Stimulated activated CD4-positive, alpha-beta T cell treated with anti-CD3 and anti-CD28 coated beads, Interleukin-12 subunit alpha, Interleukin-12 subunit beta, amount 100 ng/mL, for 4 hours (primary cell): ENCODE results near the gene SAMD13.

Experiments used
- DNase-seq: peaks from one replicate; pipeline ENCODE4 v3.0.0-alpha.2; 2020

Gene SAMD13

GRCh38 chr1:84347932-84348555 lies 46.5 kb downstream of the SAMD13 start:
- no peak for DNase-seq

GRCh38 chr1:84348759-84349158 lies 47.3 kb downstream of the SAMD13 start:
- DNase-seq = no peak

GRCh38 chr1:84350104-84350503 lies 48.6 kb downstream of the SAMD13 start:
- DNase-seq = no peak

GRCh38 chr1:84350550-84350949 lies 49.0 kb downstream of the SAMD13 start:
- DNase-seq = no peak

- no peak for DNase-seq
These were observed 51.0 kb downstream of the SAMD13 start for GRCh38 chr1:84352298-84353106.

- no peak for DNase-seq
These were observed 52.2 kb downstream of the SAMD13 start for GRCh38 chr1:84353695-84354094.

GRCh38 chr1:84355556-84355955 lies 54.0 kb downstream of the SAMD13 start:
- no peak for DNase-seq

- DNase-seq = no peak
These were observed 55.4 kb downstream of the SAMD13 start for GRCh38 chr1:84356881-84357280.

- no peak for DNase-seq
These were observed 57.2 kb downstream of the SAMD13 start for GRCh38 chr1:84358695-84359094.

- no peak for DNase-seq
These were observed 58.8 kb downstream of the SAMD13 start for GRCh38 chr1:84360316-84360715.

- DNase-seq = no peak
These were observed 60.3 kb downstream of the SAMD13 start for GRCh38 chr1:84361796-84362195.

GRCh38 chr1:84363019-84363418 lies 61.5 kb downstream of the SAMD13 start:
- DNase-seq = no peak

- no peak for DNase-seq
These were observed 62.1 kb downstream of the SAMD13 start for GRCh38 chr1:84363622-84364021.

GRCh38 chr1:84365225-84366221 lies 64.0 kb downstream of the SAMD13 start:
- no peak for DNase-seq

GRCh38 chr1:84366786-84367185 lies 65.3 kb downstream of the SAMD13 start:
- DNase-seq = no peak

- DNase-seq = no peak
These were observed 65.7 kb downstream of the SAMD13 start for GRCh38 chr1:84367219-84367618.

- no peak for DNase-seq
These were observed 66.9 kb downstream of the SAMD13 start for GRCh38 chr1:84368441-84368840.

- DNase-seq = no peak
These were observed 68.8 kb downstream of the SAMD13 start for GRCh38 chr1:84370266-84370665.

GRCh38 chr1:84370831-84371394 lies 69.4 kb downstream of the SAMD13 start:
- no peak for DNase-seq

GRCh38 chr1:84373436-84374141 lies 72.1 kb downstream of the SAMD13 start:
- no peak for DNase-seq

- DNase-seq = no peak
These were observed 73.6 kb downstream of the SAMD13 start for GRCh38 chr1:84374991-84375696.
